GM12892 (cell line): ENCODE results near the gene PDE1C.

Experiments used
- POLR2A ChIP-seq: IDR thresholded peaks from 2 replicates; pipeline ENCODE4 v1.6.1; 2011; ENCODE audit warnings: low read depth, low read length, control low read depth
- POLR2AphosphoS5 ChIP-seq: IDR thresholded peaks from 2 replicates; pipeline ENCODE4 v1.6.1; 2011; ENCODE audit warnings: low read depth, low read length, control low read depth
- TAF1 ChIP-seq: IDR thresholded peaks from 2 replicates; pipeline ENCODE4 v1.6.1; 2011; ENCODE audit warnings: low read depth, mild to moderate bottlenecking, control low read depth, low read length, borderline replicate concordance

DNA sequence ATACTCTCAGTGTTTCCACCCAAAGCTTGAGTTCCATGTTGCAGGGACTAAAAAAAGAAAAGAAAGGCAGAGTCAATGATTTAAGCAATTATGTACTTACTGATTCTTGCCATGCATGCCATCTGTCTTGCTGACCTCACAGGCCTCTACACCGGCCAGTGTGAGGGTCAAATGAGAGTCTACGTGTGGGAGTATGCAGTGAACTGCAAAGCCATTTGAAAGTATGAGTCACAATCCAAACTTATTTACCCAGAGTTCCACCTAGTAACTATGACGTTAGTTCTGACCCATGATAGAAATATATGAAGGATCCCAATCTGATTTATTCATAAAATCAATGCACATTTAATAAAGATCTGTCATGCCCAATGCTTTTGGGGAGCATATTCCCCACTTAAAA, 26.5 kb downstream of the PDE1C start:
- TF ChIP-seq POLR2AphosphoS5 (no peak), POLR2A (no peak), TAF1 (no peak)
